Thyroid gland (tissue), 4 donors: Measurements from ENCODE around the gene C3orf22. TPM values are rescaled to one million over a fixed set of nuclear protein-coding genes. Genes with fewer than 3 reads are reported as not detected.

Experiments used
- DNase-seq, 2 donors: peaks; one replicate each; pipeline ENCODE4 v3.0.0-alpha.2; 2019
- H3K27ac ChIP-seq, 3 donors: fragments of 200-600 bp; sonication (generic); 1 replicate in 2 of 3; 2 replicates in 1 of 3; pipeline ENCODE4 v1.5.1; 2016 to 2019; ENCODE audit warnings: mild to moderate bottlenecking in 1 of 3, moderate library complexity in 1 of 3
- H3K27me3 ChIP-seq: fragments of 200-600 bp; sonication (generic); one replicate; pipeline ENCODE4 v1.5.1; 2019
- H3K36me3 ChIP-seq, 2 donors: fragments of 200-600 bp; sonication (generic); one replicate each; pipeline ENCODE4 v1.5.1; 2016 to 2019
- H3K4me1 ChIP-seq, 2 donors: fragments of 200-600 bp; sonication (generic); one replicate each; pipeline ENCODE4 v1.5.1; 2017 to 2019
- H3K4me3 ChIP-seq, 3 donors: fragments of 200-600 bp; sonication (generic); replicated peaks in 1 of 3; 1 replicate in 2 of 3; 2 replicates in 1 of 3; pipeline ENCODE4 v1.5.1; 2016; ENCODE audit warnings: mild to moderate bottlenecking in 1 of 3
- H3K9me3 ChIP-seq: fragments of 200-600 bp; sonication (generic); one replicate; pipeline ENCODE4 v1.5.1; 2017
- CTCF ChIP-seq, 6 experiments: fragments of 200-600 bp in 3 of 6; fragments of 450-650 bp in 3 of 6; sonication (generic) in 3 of 6; IDR thresholded peaks; one replicate each; pipeline ENCODE4 v1.5.1; 2016 to 2019; ENCODE audit warnings: antibody characterized with exemption in 6 of 6, mild to moderate bottlenecking in 2 of 6, inconsistent platforms in 1 of 6, moderate library complexity in 1 of 6
- POLR2A ChIP-seq, 2 donors: fragments of 450-650 bp; IDR thresholded peaks; one replicate each; pipeline ENCODE4 v1.6.1; 2017; ENCODE audit warnings: antibody characterized with exemption in 2 of 2, mild to moderate bottlenecking in 2 of 2, moderate library complexity in 1 of 2
- WGBS, 2 donors: methylation state at CpG; one replicate each; pipeline ENCODE4 v1.1.5; 2017; 5-methylcytosine and 5-hydroxymethylcytosine counted together
- intact Hi-C: fragments of 100-400 bp; cut with DNase I; formaldehyde crosslinking; loops from one replicate; pipeline ENCODE4 v1.15.1; 2023
- total RNA-seq, 4 donors: library from RNA; depleted of rRNA; stranded (reverse); fragments of >200 nt; gene quantifications; one replicate each; pipeline ENCODE4 v1.2.3, GENCODE V29; 2016

C3orf22 gene
- total RNA-seq, 4 donors from 2014 or later = not detected

DNA sequence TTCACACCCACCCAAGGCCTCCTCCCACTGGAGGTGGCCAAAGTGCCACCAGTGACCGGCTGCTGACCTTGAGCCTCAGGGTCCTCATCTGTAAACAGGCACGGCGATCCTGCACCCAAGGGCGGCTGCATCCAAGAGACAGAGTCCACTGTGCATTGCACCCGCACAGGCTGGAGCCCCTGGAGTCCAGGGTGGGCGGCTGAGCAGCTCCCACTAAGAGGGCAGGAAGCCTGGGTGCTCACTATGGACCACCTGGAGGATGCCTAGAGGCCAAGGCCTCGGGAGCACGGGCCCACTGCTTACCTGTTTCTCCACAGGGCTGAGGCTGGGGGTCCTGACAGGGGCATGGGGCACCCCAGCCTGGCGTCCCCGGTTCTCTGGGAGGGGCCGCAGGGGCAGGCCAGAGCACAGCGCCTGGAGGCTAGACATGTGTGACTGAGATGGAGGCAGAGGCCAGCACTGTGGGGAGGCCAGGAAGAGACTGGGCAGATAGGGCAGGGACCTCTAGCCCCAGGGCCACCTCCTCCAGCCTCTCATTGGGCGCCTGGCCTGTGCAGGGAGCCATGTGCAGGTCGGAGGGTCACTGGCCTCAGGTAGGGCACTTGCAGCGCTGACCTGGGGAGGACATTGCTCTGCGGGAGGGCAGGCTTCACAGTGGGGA is 41.3 kb downstream of the C3orf22 start, which contains the start of gene UROC1:
Gene UROC1, minus strand, starts transcription at position 483 of the 661 bp plus-strand sequence. Its CDS starts 54 bp downstream, at position 429.
- Histone ChIP-seq H3K9me3 (no peaks in the 10 kb centered on the region), H3K4me1 (peaks cover 0 to 8% of the 10 kb centered on the region in 2 donors), H3K27ac (no peak within 1 kb of the TSS), H3K36me3 (no peaks in the 10 kb centered on the region), H3K4me3 (no peak within 1 kb of the TSS), H3K27me3 (no peaks in the 10 kb centered on the region)
- no peak for TF ChIP-seq CTCF (IDR thresholded peaks at IDR 0.05)
- TF ChIP-seq POLR2A (IDR thresholded peaks at IDR 0.05) = no peak
- intact Hi-C loops = no loop called here
- WGBS, 2 donors = 85% methylated on average over 8 to 9 of the region's 16 CpGs
- no peak for DNase-seq

DNA sequence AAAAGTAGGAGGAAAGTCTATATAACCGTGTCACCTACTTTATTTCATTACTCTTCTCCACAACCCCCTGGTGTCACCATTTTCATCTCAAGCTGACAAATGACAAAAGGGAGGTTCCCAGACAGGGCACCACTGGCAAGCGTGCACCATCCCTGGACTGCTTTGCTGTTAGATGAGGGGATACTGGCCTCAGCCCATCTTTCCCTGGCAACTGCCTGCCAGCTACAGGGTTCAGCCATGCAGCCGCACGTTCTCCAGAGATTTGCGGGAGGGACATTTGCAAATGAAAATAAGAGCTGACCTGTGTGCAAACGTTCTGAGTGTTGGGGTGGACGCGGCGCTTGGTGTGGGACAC is 41.8 kb downstream of the C3orf22 start:
- WGBS, 2 donors = 86 to 89% methylated on average over 3 to 9 of the region's 9 CpGs
- no peaks in the 10 kb centered on the region for H3K36me3 ChIP-seq
- no peak overlapping the region for H3K4me3 ChIP-seq
- H3K4me1 ChIP-seq = peaks cover 0 to 8% of the 10 kb centered on the region in 2 donors
- TF ChIP-seq CTCF (IDR thresholded peaks at IDR 0.05) (no peak), POLR2A (IDR thresholded peaks at IDR 0.05) (no peak)
- DNase-seq = no peak
- intact Hi-C loops = no loop called here
- H3K27me3 ChIP-seq = no peaks in the 10 kb centered on the region
- H3K27ac ChIP-seq = no peak overlapping the region
- H3K9me3 ChIP-seq = no peaks in the 10 kb centered on the region

GRCh38 chr3:126516152-126516935 is 42.4 kb downstream of the C3orf22 start:
- H3K36me3 ChIP-seq = no peaks in the 10 kb centered on the region
- no peak overlapping the region for H3K27ac ChIP-seq
- intact Hi-C loops = no loop called here
- no peaks in the 10 kb centered on the region for H3K27me3 ChIP-seq
- H3K4me1 ChIP-seq = peaks cover 0 to 8% of the 10 kb centered on the region in 2 donors
- DNase-seq = no peak
- no peak overlapping the region for H3K4me3 ChIP-seq
- WGBS, 2 donors = 85 to 96% methylated on average over 2 to 3 of the region's 6 CpGs
- H3K9me3 ChIP-seq = no peaks in the 10 kb centered on the region
- TF ChIP-seq CTCF (IDR thresholded peaks at IDR 0.05) (no peak), POLR2A (IDR thresholded peaks at IDR 0.05) (no peak)

- TF ChIP-seq CTCF (IDR thresholded peaks at IDR 0.05) (no peak), POLR2A (IDR thresholded peaks at IDR 0.05) (no peak)
- intact Hi-C loops = no loop called here
- Histone ChIP-seq H3K9me3 (no peaks in the 10 kb centered on the region), H3K27ac (no peak overlapping the region), H3K27me3 (no peaks in the 10 kb centered on the region), H3K4me1 (peaks cover 0 to 8% of the 10 kb centered on the region in 2 donors), H3K36me3 (no peaks in the 10 kb centered on the region), H3K4me3 (no peak overlapping the region)
- no peak for DNase-seq
- WGBS, 2 donors = 74 to 92% methylated on average over 8 of the region's 8 CpGs
These were observed 43.5 kb downstream of the C3orf22 start for GRCh38 chr3:126515066-126515706.
